HG03139 (cell line): Measurements from ENCODE around the gene CDON.

Experiments
- ATAC-seq: cut with Tn5 transposase; IDR thresholded peaks from one replicate; pipeline ENCODE4 v1.9.1; 2021; ENCODE audit not compliant: unreplicated experiment

CDON gene

GRCh38 chr11:126084608-126084912, 21.9 kb upstream of the CDON start:
- ATAC-seq, result no peak

- no peak for ATAC-seq
Observed at GRCh38 chr11:126083829-126084607, 21.4 kb upstream of the CDON start.

GRCh38 chr11:126082251-126083109, 19.8 kb upstream of the CDON start:
- ATAC-seq, result no peak

GRCh38 chr11:126081915-126082250, 19.2 kb upstream of the CDON start:
- ATAC-seq, result no peak

- ATAC-seq, result no peak
Observed at GRCh38 chr11:126080161-126080941, 17.7 kb upstream of the CDON start.

- no peak for ATAC-seq
Observed at GRCh38 chr11:126079621-126080124, 17.0 kb upstream of the CDON start.

- ATAC-seq, result no peak
Observed at GRCh38 chr11:126076641-126077040, 14.0 kb upstream of the CDON start.

- ATAC-seq, result no peak
Observed at GRCh38 chr11:126072801-126073594, 10.3 kb upstream of the CDON start.

- ATAC-seq, result no peak
Observed at GRCh38 chr11:126072141-126072741, 9.6 kb upstream of the CDON start.

- ATAC-seq, result no peak
Observed at GRCh38 chr11:126063507-126063852, 814 bp upstream of the CDON start.

GRCh38 chr11:126061707-126062678, 673 bp downstream of the CDON start:
- ATAC-seq, result no peak

- no peak for ATAC-seq
Observed at GRCh38 chr11:126060757-126061171, 1.9 kb downstream of the CDON start.

- ATAC-seq, result no peak
Observed at GRCh38 chr11:126059238-126059781, 3.4 kb downstream of the CDON start.

GRCh38 chr11:126058105-126058874, 4.4 kb downstream of the CDON start:
- no peak for ATAC-seq

- no peak for ATAC-seq
Observed at GRCh38 chr11:126054882-126055281, 7.8 kb downstream of the CDON start.

GRCh38 chr11:126054408-126054807, 8.3 kb downstream of the CDON start:
- ATAC-seq, result no peak

GRCh38 chr11:126053415-126054286, 9.0 kb downstream of the CDON start:
- no peak for ATAC-seq
